Caco-2 (cell line): ENCODE results near the gene B3GAT1. TPM values are rescaled to one million over a fixed set of nuclear protein-coding genes. Genes with fewer than 3 reads are reported as not detected.

ENCODE experiments used
- total RNA-seq: library from RNA; stranded (reverse); gene quantifications from 2 replicates; pipeline ENCODE4 v1.2.3, GENCODE V29; 2022

B3GAT1 gene
- total RNA-seq, 1 experiment from 2014 or later: 0.11 TPM

Other genes with a start within 250 kb of the B3GAT1 start
- gene NCAPD3, start 188.3 kb downstream of the B3GAT1 start, total RNA-seq: 97.8 and 108 TPM in 2 replicates
- gene VPS26B, start 187.6 kb downstream of the B3GAT1 start, total RNA-seq: 71.4 and 78.1 TPM in 2 replicates
- 88.3 and 94.5 TPM in 2 replicates for gene THYN1, start 158.9 kb downstream of the B3GAT1 start, total RNA-seq
- gene ACAD8, start 158.7 kb downstream of the B3GAT1 start, total RNA-seq: 48.7 and 52.0 TPM in 2 replicates
- not detected in 2 replicates for gene GLB1L3, start 135.9 kb downstream of the B3GAT1 start, total RNA-seq
- gene GLB1L2, start 80.3 kb downstream of the B3GAT1 start, total RNA-seq: 15.8 TPM in 2 replicates